SH-SY5Y (cell line): ENCODE data around the gene SUMO2.

Experiments used
- GATA2 ChIP-seq: IDR thresholded peaks from 2 replicates; pipeline ENCODE4 v1.6.1; 2011; ENCODE audit warnings: mild to moderate bottlenecking, low read depth, low read length
- GATA3 ChIP-seq: IDR thresholded peaks from 2 replicates; pipeline ENCODE4 v1.6.1; 2011; ENCODE audit warnings: low read depth, mild to moderate bottlenecking, low read length, moderate library complexity

GRCh38 chr17:75133001-75133400 is 49.8 kb downstream of the SUMO2 start:
- TF ChIP-seq GATA2 = no peak
- no peak for TF ChIP-seq GATA3
